Sigmoid colon (tissue), 4 donors: Measurements from ENCODE around the gene NDUFAF3.

Source experiments
- POLR2A ChIP-seq, 2 donors: fragments of 450-650 bp; IDR thresholded peaks; one replicate each; pipeline ENCODE4 v1.6.1; 2016; ENCODE audit warnings: antibody characterized with exemption in 2 of 2, mild to moderate bottlenecking in 2 of 2, moderate library complexity in 2 of 2
- POLR2AphosphoS5 ChIP-seq, 4 donors: sonication (generic); formaldehyde crosslinking; IDR thresholded peaks; one replicate each; pipeline ENCODE4 v1.6.1; 2017; ENCODE audit warnings: antibody characterized with exemption in 4 of 4

GRCh38 chr3:49012441-49013017, 9.4 kb upstream of the NDUFAF3 start:
- TF ChIP-seq POLR2A (IDR thresholded peaks at IDR 0.05) (no peak), POLR2AphosphoS5 (IDR thresholded peaks at IDR 0.05) (no peak)
